GM12873 (cell line): ENCODE measurements around the gene YEATS2.

Experiments
- TF ChIP-seq, protein P1 (sequence below): IDR thresholded peaks from 2 replicates; pipeline ENCODE4 v1.5.1; 2012; ENCODE audit warnings: low read depth, mild to moderate bottlenecking, moderate library complexity, low read length, control low read depth; ENCODE audit not compliant: insufficient read depth; ENCODE audit errors: missing control alignments

Gene YEATS2

DNA sequence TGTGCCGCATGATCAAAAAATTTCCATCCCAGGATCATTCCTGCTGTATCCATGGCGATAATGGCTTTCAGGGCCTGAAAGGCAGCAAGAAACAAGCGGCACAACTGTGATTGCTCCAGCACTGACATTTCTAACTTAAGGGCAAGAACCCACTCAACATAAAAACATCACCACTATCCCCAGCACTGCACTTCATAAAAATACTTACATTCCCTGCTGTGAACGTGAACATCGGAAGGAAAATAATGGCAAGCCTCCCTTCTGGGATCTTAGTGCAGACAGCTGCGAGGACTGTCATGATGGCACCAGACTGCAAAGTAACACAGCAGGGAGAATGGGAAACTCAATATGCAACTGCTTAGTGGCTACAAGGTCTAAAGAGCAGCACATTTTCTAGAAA is 135.9 kb downstream of the YEATS2 start:
- TF ChIP-seq, protein P1, sequence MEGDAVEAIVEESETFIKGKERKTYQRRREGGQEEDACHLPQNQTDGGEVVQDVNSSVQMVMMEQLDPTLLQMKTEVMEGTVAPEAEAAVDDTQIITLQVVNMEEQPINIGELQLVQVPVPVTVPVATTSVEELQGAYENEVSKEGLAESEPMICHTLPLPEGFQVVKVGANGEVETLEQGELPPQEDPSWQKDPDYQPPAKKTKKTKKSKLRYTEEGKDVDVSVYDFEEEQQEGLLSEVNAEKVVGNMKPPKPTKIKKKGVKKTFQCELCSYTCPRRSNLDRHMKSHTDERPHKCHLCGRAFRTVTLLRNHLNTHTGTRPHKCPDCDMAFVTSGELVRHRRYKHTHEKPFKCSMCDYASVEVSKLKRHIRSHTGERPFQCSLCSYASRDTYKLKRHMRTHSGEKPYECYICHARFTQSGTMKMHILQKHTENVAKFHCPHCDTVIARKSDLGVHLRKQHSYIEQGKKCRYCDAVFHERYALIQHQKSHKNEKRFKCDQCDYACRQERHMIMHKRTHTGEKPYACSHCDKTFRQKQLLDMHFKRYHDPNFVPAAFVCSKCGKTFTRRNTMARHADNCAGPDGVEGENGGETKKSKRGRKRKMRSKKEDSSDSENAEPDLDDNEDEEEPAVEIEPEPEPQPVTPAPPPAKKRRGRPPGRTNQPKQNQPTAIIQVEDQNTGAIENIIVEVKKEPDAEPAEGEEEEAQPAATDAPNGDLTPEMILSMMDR = no peak

DNA sequence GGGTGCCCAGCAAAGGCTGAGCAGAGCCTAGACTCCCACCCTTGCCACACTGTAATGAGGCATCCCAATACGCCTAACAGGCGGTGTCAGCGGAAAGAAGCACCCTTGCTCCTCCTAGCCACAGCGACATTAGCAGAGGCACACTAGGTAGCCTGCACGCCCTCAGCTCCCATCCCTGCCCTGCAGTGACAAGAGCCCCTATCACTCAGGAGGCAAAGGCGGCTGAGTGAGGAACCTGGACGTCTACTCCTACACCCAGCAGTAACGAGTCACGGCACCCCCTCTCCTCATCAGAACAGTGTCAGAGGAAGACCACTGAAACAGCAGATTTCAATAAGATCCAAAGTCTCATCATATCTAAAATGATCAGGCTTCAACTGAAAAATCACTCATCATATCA is 139.8 kb downstream of the YEATS2 start:
- TF ChIP-seq, protein P1 = no peak

DNA sequence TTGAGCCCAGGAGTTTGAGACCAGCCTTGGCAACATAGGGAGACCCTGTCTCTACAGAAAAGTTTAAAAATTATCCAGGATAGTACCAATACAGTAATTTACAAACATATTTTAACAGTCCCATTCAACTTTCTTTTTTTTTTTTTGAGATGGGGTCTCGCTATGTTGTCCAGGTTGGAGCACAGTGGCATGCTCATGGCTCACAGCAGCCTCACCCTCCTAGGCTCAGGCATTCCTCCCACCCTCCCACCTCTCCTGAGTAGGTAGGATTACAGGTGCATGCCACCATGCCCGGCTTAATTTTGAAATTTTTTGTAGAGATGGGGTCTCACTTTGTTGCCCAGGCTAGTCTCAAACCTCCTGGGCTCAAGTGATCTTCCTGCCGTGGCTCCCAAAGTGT is 140.3 kb downstream of the YEATS2 start:
- TF ChIP-seq, protein P1 = no peak

DNA sequence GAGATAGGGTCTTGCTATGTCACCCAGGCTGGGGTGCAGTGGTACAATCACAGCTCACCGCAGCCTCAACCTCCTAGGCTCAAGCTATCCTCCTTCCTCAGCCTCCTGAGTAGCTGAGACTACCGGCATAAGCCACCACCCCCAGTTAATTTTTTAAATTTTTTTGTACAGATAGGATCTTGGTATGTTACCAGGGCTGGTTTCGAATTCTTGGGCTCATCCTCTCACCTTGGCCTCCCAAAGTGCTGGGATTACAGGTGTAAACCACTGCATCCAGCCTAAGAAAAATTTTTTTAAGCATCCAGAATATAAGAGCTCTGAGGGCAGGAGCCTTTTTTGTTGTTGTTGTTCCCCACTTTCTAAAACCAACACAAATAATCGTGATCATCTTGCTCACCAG is 142.2 kb downstream of the YEATS2 start:
- TF ChIP-seq, protein P1 = no peak

DNA sequence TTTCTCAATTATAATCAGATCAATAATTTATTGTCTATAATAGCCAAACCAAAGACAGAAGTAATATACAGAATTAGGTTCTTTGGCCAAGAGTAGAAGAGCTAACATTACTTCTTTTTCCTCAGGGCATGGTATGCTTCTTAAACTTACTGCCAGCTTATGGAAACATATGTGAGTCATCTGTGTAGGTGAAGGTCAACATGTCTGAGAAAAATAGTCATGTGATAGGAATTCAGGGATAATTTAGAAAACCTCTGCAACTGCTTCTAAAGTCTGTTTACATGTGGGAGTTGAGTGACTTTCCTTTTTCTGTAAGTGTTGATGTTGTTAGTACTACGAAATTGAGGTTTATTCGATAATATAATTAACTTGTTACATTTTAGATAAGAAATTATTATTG is 147.0 kb downstream of the YEATS2 start:
- TF ChIP-seq, protein P1 = no peak

DNA sequence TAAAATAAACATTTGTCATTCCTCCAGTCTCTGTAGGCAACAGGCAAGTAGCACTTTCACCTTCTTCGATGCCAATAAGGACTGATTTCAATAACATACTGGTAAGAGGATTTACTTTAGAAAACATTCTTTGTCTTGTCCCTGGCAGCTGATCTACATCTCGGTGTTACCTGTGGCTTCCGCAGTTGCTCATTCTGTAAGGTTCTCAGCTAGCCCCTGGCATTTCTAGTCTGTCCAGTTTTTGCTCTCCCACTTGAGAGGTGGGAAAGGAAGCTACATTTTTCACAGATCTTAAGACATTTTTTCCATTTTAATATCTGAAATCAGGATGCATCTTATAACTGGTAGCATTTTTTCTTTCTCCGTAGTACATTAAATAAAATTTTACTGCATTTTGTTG is 147.5 kb downstream of the YEATS2 start:
- TF ChIP-seq, protein P1 = no peak

DNA sequence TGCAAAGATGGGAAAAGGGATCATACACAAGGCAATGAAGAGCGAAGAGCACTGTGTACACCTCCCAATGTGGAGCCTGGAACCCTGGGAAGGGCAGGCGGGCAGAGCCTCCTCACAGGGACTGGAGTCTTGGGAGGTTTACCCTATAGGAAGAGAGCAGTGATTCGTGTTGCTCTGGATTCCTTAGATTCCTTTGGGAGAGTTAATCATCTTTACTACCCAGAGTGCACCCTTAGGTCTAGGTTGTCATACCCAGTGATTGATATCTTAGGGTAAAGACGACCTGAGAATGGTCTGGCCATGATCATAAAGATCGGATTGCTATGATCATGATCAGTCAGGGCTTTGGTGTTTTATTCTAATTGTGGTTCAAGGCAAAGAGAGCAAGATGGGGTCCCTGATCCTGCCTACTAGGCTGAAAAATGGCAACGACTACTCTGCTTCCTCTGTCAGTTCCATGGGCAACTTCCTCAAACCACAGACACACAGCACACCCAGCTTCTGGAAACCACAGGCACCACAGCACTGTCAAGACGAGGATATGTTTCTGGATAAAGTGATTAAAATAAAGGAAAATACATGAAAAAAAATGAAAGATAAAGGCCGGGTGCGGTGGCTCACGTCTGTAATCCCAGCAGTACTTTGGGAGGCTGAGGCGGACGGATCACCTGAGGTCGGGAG is 148.2 kb downstream of the YEATS2 start:
- TF ChIP-seq, protein P1 = no peak
